Endodermal cell (in vitro differentiated cells): ENCODE data around the gene TGM4. TPM values are rescaled to one million over a fixed set of nuclear protein-coding genes. Genes with fewer than 3 reads are reported as not detected.

Source experiments
- DNase-seq: peaks from one replicate; pipeline ENCODE4 v3.0.0-alpha.2; 2017
- H3K27ac ChIP-seq: 2 replicates; pipeline ENCODE4 v1.5.1; 2013; ENCODE audit warnings: mild to moderate bottlenecking, low read depth, low read length, moderate library complexity
- H3K27me3 ChIP-seq: 2 replicates; pipeline ENCODE4 v1.6.1; 2013; ENCODE audit warnings: mild to moderate bottlenecking, low read length, moderate library complexity; ENCODE audit not compliant: insufficient read depth, control insufficient read depth, poor library complexity, severe bottlenecking
- H3K36me3 ChIP-seq: 2 replicates; pipeline ENCODE4 v1.7.0; 2013; ENCODE audit warnings: mild to moderate bottlenecking, low read length, moderate library complexity; ENCODE audit not compliant: control insufficient read depth, insufficient read depth
- H3K4me1 ChIP-seq: one replicate; pipeline ENCODE4 v1.7.0; 2013; ENCODE audit warnings: low read length; ENCODE audit not compliant: control insufficient read depth, insufficient read depth
- H3K4me3 ChIP-seq: 2 replicates; pipeline ENCODE4 v1.5.1; 2013; ENCODE audit warnings: mild to moderate bottlenecking, low read length, moderate library complexity
- H3K9ac ChIP-seq: 2 replicates; pipeline ENCODE4 v1.6.1; 2013; ENCODE audit warnings: mild to moderate bottlenecking, low read length, moderate library complexity; ENCODE audit not compliant: poor library complexity, severe bottlenecking; ENCODE audit errors: extremely low read depth
- H3K9me3 ChIP-seq: 2 replicates; pipeline ENCODE4 v1.6.1; 2013; ENCODE audit warnings: mild to moderate bottlenecking, low read length, moderate library complexity; ENCODE audit not compliant: control insufficient read depth
- H3K27ac Mint-ChIP-seq: 2 replicates; pipeline ENCODE4 v1.8.0; 2020; ENCODE audit warnings: mixed read lengths
- H3K27me3 Mint-ChIP-seq: 2 replicates; pipeline ENCODE4 v1.8.0; 2021; ENCODE audit warnings: mild to moderate bottlenecking, mixed read lengths; ENCODE audit not compliant: insufficient read depth
- H3K36me3 Mint-ChIP-seq: 2 replicates; pipeline ENCODE4 v1.8.0; 2020; ENCODE audit warnings: low read depth, mixed read lengths
- H3K4me1 Mint-ChIP-seq: 2 replicates; pipeline ENCODE4 v1.8.0; 2020; ENCODE audit warnings: mixed read lengths
- H3K4me3 Mint-ChIP-seq: 2 replicates; pipeline ENCODE4 v1.8.0; 2020; ENCODE audit warnings: mild to moderate bottlenecking, moderate library complexity, mixed read lengths
- H3K9me3 Mint-ChIP-seq: 2 replicates; pipeline ENCODE4 v1.8.0; 2020; ENCODE audit warnings: mild to moderate bottlenecking, mixed read lengths
- CTCF ChIP-seq: fragments of 200-600 bp; sonication (generic); conservative IDR thresholded peaks from 2 replicates; pipeline ENCODE4 v1.5.0; 2021; ENCODE audit warnings: antibody characterized with exemption, mild to moderate bottlenecking
- WGBS, 2 experiments: methylation state at CpG; one replicate each; pipeline versions ENCODE4 v1.1.5 to v1.1.7; 2013; ENCODE audit warnings: missing lambda C conversion rate in 2 of 2, mixed read lengths in 1 of 2; ENCODE audit not compliant: insufficient coverage in 1 of 2, insufficient read length in 1 of 2; 5-methylcytosine and 5-hydroxymethylcytosine counted together
- long read RNA-seq, 4 experiments: library from polyadenylated mRNA in 2 of 4; library from RNA in 1 of 4; library from capped mRNA in 1 of 4; stranded (forward) in 3 of 4; unstranded in 1 of 4; transcript quantifications; one replicate each; pipeline ENCODE4 v2.0.0, GENCODE V29; 2020 to 2021; ENCODE audit warnings: inconsistent platforms in 1 of 4
- polyA plus RNA-seq, 2 experiments: library from polyadenylated mRNA; stranded (reverse); fragments of 50-300 nt; gene quantifications; one replicate each; pipeline ENCODE4 v1.2.3, GENCODE V29; 2013
- total RNA-seq, 2 donors: library from RNA; stranded (reverse); fragmentation: NEBNext Ultra II Directional in 1 of 2; extraction: Animal tissue kit (Norgen Biotek cat#: 25700) in 1 of 2; gene quantifications; 2 replicates in 1 of 2; 3 replicates in 1 of 2; pipeline ENCODE4 v1.2.1, GENCODE V29; 2021

Gene TGM4
- not detected for total RNA-seq
- not detected for polyA plus RNA-seq (2013, experiment 1 of 2)
- not detected for polyA plus RNA-seq (2013, experiment 2 of 2)
- long read RNA-seq, experiment 1: 0 reads
- long read RNA-seq, experiment 2: 0 reads
- long read RNA-seq, experiment 3, partial matches to known transcripts: 0 of 1 reads
- long read RNA-seq, experiment 3, other reads (novel, unspliced or antisense): 1 of 1 reads
- long read RNA-seq, experiment 4: 0 reads

- H3K9me3 Mint-ChIP-seq: no peaks in the 10 kb centered on the region
- TF ChIP-seq CTCF: no peak
- peak; percentile 16 for DNase-seq
- no peaks in the 10 kb centered on the region for H3K4me1 ChIP-seq
- H3K36me3 Mint-ChIP-seq: no peaks in the 10 kb centered on the region
- H3K27me3 ChIP-seq: no peaks in the 10 kb centered on the region
- H3K4me3 Mint-ChIP-seq: no peak within 1 kb of the TSS
- H3K27me3 Mint-ChIP-seq: no peaks in the 10 kb centered on the region
- no peaks in the 10 kb centered on the region for H3K36me3 ChIP-seq
- H3K9me3 ChIP-seq: no peaks in the 10 kb centered on the region
- no peak within 1 kb of the TSS for H3K27ac ChIP-seq
- H3K4me1 Mint-ChIP-seq: no peaks in the 10 kb centered on the region
- no peak within 1 kb of the TSS for H3K27ac Mint-ChIP-seq
- no peak within 1 kb of the TSS for H3K4me3 ChIP-seq
- no peak within 1 kb of the TSS for H3K9ac ChIP-seq
- 92 to 100% methylated on average over 3 to 5 of the region's 5 CpGs for WGBS, 2 experiments
These were observed at the start of gene TGM4 for GRCh38 chr3:44874308-44874707. Gene TGM4 (plus strand): TSS chr3:44874608. CDS start chr3:44874679, 71 bp downstream.

GRCh38 chr3:44825264-44825925 is 49.0 kb upstream of the TGM4 start:
- no peak overlapping the region for H3K4me3 Mint-ChIP-seq
- H3K27ac ChIP-seq: no peak overlapping the region
- H3K36me3 ChIP-seq: peaks cover 53% of the 10 kb centered on the region
- peaks cover 8% of the 10 kb centered on the region for H3K9me3 ChIP-seq
- no peak for DNase-seq
- no peak overlapping the region for H3K9ac ChIP-seq
- WGBS, 2 experiments: 100% methylated on average over 1 to 2 of the region's 2 CpGs
- no peaks in the 10 kb centered on the region for H3K27me3 ChIP-seq
- H3K4me1 Mint-ChIP-seq: no peaks in the 10 kb centered on the region
- no peak for TF ChIP-seq CTCF
- H3K9me3 Mint-ChIP-seq: peaks cover 33% of the 10 kb centered on the region
- no peaks in the 10 kb centered on the region for H3K27me3 Mint-ChIP-seq
- H3K27ac Mint-ChIP-seq: no peak overlapping the region
- H3K36me3 Mint-ChIP-seq: peaks cover 62% of the 10 kb centered on the region
- no peaks in the 10 kb centered on the region for H3K4me1 ChIP-seq
- H3K4me3 ChIP-seq: no peak overlapping the region

GRCh38 chr3:44827196-44827595 is 47.2 kb upstream of the TGM4 start:
- Histone ChIP-seq H3K9me3 (peaks cover 8% of the 10 kb centered on the region), H3K4me3 (no peak overlapping the region), H3K9ac (no peak overlapping the region), H3K27ac (no peak overlapping the region), H3K36me3 (peaks cover 71% of the 10 kb centered on the region), H3K27me3 (no peaks in the 10 kb centered on the region), H3K4me1 (no peaks in the 10 kb centered on the region)
- DNase-seq: no peak
- Mint-ChIP-seq H3K27ac (no peak overlapping the region), H3K4me3 (no peak overlapping the region), H3K27me3 (no peaks in the 10 kb centered on the region), H3K4me1 (no peaks in the 10 kb centered on the region), H3K36me3 (peaks cover 57% of the 10 kb centered on the region), H3K9me3 (peaks cover 22% of the 10 kb centered on the region)
- TF ChIP-seq CTCF: no peak
- WGBS, 2 experiments: 100% methylated on average over 1 to 3 of the region's 3 CpGs
